Fibroblast of lung (primary cell): ENCODE results near the gene UPB1.

Experiments
- EZH2 ChIP-seq: IDR thresholded peaks from 2 replicates; pipeline ENCODE4 v1.5.1; 2012; ENCODE audit warnings: low read length, control low read depth, mild to moderate bottlenecking; ENCODE audit errors: missing control alignments
- TF ChIP-seq, protein P1 (sequence below), 2 donors: IDR thresholded peaks in 1 of 2; conservative IDR thresholded peaks in 1 of 2; 1 replicate in 1 of 2; 2 replicates in 1 of 2; pipeline ENCODE4 v1.5.1; 2011 to 2012; ENCODE audit warnings: low read length in 2 of 2, control low read depth in 1 of 2, inconsistent platforms in 1 of 2, low read depth in 1 of 2, mild to moderate bottlenecking in 1 of 2

GRCh38 chr22:24450610-24451009 is 44.5 kb upstream of the UPB1 start:
- TF ChIP-seq, protein P1, sequence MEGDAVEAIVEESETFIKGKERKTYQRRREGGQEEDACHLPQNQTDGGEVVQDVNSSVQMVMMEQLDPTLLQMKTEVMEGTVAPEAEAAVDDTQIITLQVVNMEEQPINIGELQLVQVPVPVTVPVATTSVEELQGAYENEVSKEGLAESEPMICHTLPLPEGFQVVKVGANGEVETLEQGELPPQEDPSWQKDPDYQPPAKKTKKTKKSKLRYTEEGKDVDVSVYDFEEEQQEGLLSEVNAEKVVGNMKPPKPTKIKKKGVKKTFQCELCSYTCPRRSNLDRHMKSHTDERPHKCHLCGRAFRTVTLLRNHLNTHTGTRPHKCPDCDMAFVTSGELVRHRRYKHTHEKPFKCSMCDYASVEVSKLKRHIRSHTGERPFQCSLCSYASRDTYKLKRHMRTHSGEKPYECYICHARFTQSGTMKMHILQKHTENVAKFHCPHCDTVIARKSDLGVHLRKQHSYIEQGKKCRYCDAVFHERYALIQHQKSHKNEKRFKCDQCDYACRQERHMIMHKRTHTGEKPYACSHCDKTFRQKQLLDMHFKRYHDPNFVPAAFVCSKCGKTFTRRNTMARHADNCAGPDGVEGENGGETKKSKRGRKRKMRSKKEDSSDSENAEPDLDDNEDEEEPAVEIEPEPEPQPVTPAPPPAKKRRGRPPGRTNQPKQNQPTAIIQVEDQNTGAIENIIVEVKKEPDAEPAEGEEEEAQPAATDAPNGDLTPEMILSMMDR (conservative IDR thresholded peaks at IDR 0.05 in 1 of 2, IDR thresholded peaks at IDR 0.05 in 1 of 2; ENCODE audit: low read depth in 1 of 2, low read length in 2 of 2): no peak
- no peak for TF ChIP-seq EZH2
